Tibial nerve (tissue), 4 donors: ENCODE measurements around the gene DGKA.

Experiments
- CTCF ChIP-seq, 5 experiments: fragments of 200-600 bp in 3 of 5; fragments of 450-650 bp in 2 of 5; sonication (generic) in 3 of 5; IDR thresholded peaks; one replicate each; pipeline ENCODE4 v1.5.1; 2016 to 2019; ENCODE audit warnings: antibody characterized with exemption in 5 of 5, mild to moderate bottlenecking in 3 of 5, moderate library complexity in 2 of 5
- EP300 ChIP-seq, 2 donors: sonication (generic); formaldehyde crosslinking; IDR thresholded peaks; one replicate each; pipeline ENCODE4 v1.6.1; 2017; ENCODE audit warnings: antibody characterized with exemption in 2 of 2, mild to moderate bottlenecking in 1 of 2
- POLR2A ChIP-seq, 2 donors: fragments of 450-650 bp; IDR thresholded peaks; one replicate each; pipeline ENCODE4 v1.6.1; 2017; ENCODE audit warnings: antibody characterized with exemption in 2 of 2, mild to moderate bottlenecking in 2 of 2, moderate library complexity in 2 of 2

DNA sequence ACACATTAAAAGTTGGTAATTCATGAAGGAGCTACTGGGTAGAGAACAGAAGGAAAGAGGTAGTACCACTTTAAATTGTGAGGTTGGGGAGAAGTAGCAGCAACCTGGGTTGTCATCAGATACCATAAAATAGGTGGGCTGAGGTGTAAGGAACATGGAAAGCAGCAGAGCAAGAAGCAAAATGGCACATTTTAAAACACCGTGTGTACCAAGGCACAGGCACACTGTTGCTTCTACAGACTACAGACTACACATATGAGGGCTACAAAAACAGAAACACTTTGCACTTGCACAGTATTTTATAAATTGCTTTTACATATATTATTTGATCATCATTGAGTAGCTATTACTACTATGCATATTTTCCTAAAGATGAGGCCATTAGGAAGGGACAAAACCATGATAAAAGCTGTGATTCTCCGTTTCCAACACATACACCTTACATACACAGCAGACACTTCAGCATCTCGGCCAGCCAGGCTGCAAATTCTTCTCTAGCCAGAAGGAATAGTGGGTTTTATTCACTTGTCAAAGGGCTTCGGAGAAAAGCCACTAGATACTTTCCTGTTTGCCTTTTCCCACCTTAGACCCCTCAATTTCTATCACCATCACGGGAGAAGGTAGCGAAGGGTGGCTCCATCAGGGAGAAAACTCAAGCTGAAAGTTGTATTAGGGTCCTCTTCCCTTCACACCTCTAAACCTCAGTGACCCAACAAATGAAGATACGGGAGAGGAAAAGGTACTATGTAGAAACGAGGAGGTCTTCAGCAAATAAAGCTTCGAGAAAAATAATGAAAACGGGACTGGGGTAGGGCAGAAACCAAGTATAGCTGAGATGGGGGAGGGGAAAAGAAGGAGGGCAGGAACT, 4.9 kb upstream of the DGKA start:
- TF ChIP-seq POLR2A (IDR thresholded peaks at IDR 0.05) (no peak), CTCF (IDR thresholded peaks at IDR 0.05) (no peak), EP300 (IDR thresholded peaks at IDR 0.05) (no peak)
